Testis (tissue), 3 donors: ENCODE measurements around the gene BLOC1S3. TPM values are rescaled to one million over a fixed set of nuclear protein-coding genes. Genes with fewer than 3 reads are reported as not detected.

Experiments
- DNase-seq: peaks from one replicate; pipeline ENCODE4 v3.0.0-alpha.2; 2019
- H3K27ac ChIP-seq, 2 donors: fragments of 200-600 bp; sonication (generic); one replicate each; pipeline ENCODE4 v1.5.1; 2019
- H3K27me3 ChIP-seq: fragments of 200-600 bp; sonication (generic); one replicate; pipeline ENCODE4 v1.5.1; 2019
- H3K36me3 ChIP-seq: fragments of 200-600 bp; sonication (generic); one replicate; pipeline ENCODE4 v1.5.1; 2017; ENCODE audit warnings: low read depth; ENCODE audit errors: missing control alignments
- H3K4me1 ChIP-seq: fragments of 200-600 bp; sonication (generic); one replicate; pipeline ENCODE4 v1.5.1; 2019
- H3K4me3 ChIP-seq, 2 donors: fragments of 200-600 bp; sonication (generic); one replicate each; pipeline ENCODE4 v1.5.1; 2017 to 2019
- H3K9me3 ChIP-seq: fragments of 200-600 bp; sonication (generic); one replicate; pipeline ENCODE4 v1.5.1; 2017
- POLR2A ChIP-seq: fragments of 450-650 bp; IDR thresholded peaks from one replicate; pipeline ENCODE4 v1.6.1; 2017; ENCODE audit warnings: antibody characterized with exemption, mild to moderate bottlenecking, moderate library complexity
- WGBS, 2 donors: methylation state at CpG; one replicate each; pipeline ENCODE4 v1.1.5; 2018; 5-methylcytosine and 5-hydroxymethylcytosine counted together
- intact Hi-C: fragments of 100-400 bp; cut with DNase I; formaldehyde crosslinking; loops from one replicate; pipeline ENCODE4 v1.15.1; 2023; ENCODE audit warnings: low total_unique reads
- polyA plus RNA-seq: library from polyadenylated mRNA; stranded (reverse); fragments of 350-450 nt; fragmentation: Illumina TruSeq; extraction: RNeasy Lipid Tissue Mini Kit (QIAGEN cat#74804); gene quantifications from one replicate; pipeline ENCODE4 v1.2.3, GENCODE V29; 2014; ENCODE audit warnings: low read depth, low replicate concordance; ENCODE audit not compliant: insufficient read depth
- total RNA-seq, 2 donors: library from RNA; depleted of rRNA; stranded (reverse); fragments of >200 nt; gene quantifications; one replicate each; pipeline ENCODE4 v1.2.3, GENCODE V29; 2016
- TF ChIP-seq, protein P1 (sequence below), 3 experiments: fragments of 450-650 bp in 2 of 3; fragments of 200-600 bp in 1 of 3; sonication (generic) in 1 of 3; IDR thresholded peaks; one replicate each; pipeline ENCODE4 v1.5.1; 2016 to 2019; ENCODE audit warnings: antibody characterized with exemption in 3 of 3, mild to moderate bottlenecking in 2 of 3, moderate library complexity in 1 of 3

BLOC1S3 gene
- total and polyA plus RNA-seq, 3 donors from 2014 or later, result 14.1 to 43.7 (median 38.2) TPM

DNA sequence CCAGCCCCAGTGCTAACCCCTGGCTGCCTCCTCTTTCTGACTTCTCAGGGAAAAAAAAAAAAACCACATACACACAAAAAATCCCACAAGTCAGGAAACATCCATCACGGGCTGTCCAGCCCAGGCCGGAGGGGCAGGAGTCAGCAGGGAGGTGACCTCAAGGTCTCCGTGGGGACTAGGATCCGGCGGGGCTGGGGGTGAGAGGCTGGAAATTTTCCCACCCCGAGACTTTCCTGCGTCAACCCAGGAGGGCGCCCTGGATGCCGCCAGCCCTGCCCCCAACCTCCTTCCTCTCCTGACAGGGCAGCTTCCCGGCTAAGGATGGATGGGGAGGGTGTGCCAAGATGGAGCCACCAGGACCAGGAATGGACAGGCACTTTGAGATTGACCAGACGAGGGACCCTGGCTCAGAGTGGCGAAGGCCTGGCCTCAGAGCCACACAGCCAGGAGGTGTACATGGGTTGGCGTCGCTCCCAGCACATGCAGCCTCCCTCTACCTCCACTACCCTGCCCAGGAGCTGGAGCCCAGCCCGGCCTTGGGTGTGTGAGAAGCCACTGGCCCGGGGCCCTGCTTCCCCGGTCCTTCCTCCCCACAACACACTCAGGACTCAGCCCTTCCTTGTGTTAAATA is 33.3 kb downstream of the BLOC1S3 start:
- no peaks in the 10 kb centered on the region for H3K9me3 ChIP-seq
- H3K4me3 ChIP-seq, result no peak overlapping the region
- no peak for TF ChIP-seq POLR2A
- TF ChIP-seq, protein P1, sequence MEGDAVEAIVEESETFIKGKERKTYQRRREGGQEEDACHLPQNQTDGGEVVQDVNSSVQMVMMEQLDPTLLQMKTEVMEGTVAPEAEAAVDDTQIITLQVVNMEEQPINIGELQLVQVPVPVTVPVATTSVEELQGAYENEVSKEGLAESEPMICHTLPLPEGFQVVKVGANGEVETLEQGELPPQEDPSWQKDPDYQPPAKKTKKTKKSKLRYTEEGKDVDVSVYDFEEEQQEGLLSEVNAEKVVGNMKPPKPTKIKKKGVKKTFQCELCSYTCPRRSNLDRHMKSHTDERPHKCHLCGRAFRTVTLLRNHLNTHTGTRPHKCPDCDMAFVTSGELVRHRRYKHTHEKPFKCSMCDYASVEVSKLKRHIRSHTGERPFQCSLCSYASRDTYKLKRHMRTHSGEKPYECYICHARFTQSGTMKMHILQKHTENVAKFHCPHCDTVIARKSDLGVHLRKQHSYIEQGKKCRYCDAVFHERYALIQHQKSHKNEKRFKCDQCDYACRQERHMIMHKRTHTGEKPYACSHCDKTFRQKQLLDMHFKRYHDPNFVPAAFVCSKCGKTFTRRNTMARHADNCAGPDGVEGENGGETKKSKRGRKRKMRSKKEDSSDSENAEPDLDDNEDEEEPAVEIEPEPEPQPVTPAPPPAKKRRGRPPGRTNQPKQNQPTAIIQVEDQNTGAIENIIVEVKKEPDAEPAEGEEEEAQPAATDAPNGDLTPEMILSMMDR (IDR thresholded peaks at IDR 0.05), result no peak
- DNase-seq, result peak; percentile 69
- H3K27me3 ChIP-seq, result no peaks in the 10 kb centered on the region
- peaks cover 18% of the 10 kb centered on the region for H3K4me1 ChIP-seq
- H3K27ac ChIP-seq, result peak overlapping the region in 1 of 2 donors; percentile 50
- intact Hi-C loops, result no loop called here
- WGBS, 2 donors, result 44 to 45% methylated on average over 13 to 17 of the region's 17 CpGs
- no peaks in the 10 kb centered on the region for H3K36me3 ChIP-seq

DNA sequence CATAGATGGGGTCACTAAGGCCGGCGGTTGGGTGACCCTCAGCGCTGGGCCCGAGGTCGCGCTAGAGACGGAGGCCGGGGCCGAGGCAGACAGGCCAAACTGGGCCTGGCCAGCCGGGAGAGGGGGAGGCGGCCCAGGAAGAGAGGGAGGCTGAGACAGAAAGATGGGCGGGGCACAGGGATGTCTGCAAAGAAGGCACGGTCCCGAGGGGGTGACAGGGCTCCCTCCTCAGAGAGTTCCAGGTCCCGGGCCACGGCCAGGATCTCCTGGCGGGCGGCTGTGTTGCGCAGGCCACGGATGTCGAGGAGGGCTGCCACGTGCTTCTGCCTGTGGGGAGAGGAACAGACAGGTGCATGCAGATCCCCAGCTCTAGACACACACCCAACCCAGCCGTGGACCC is 34.4 kb downstream of the BLOC1S3 start:
- WGBS, 2 donors, result 72 to 79% methylated on average over 23 of the region's 23 CpGs
- intact Hi-C loops, result no loop called here
- no peak for TF ChIP-seq POLR2A
- TF ChIP-seq, protein P1 (IDR thresholded peaks at IDR 0.05), result no peak
- Histone ChIP-seq H3K27ac (peak overlapping the region in 1 of 2 donors; percentile 50), H3K36me3 (no peaks in the 10 kb centered on the region), H3K4me1 (peaks cover 18% of the 10 kb centered on the region), H3K4me3 (no peak overlapping the region), H3K9me3 (no peaks in the 10 kb centered on the region), H3K27me3 (no peaks in the 10 kb centered on the region)
- no peak for DNase-seq

DNA sequence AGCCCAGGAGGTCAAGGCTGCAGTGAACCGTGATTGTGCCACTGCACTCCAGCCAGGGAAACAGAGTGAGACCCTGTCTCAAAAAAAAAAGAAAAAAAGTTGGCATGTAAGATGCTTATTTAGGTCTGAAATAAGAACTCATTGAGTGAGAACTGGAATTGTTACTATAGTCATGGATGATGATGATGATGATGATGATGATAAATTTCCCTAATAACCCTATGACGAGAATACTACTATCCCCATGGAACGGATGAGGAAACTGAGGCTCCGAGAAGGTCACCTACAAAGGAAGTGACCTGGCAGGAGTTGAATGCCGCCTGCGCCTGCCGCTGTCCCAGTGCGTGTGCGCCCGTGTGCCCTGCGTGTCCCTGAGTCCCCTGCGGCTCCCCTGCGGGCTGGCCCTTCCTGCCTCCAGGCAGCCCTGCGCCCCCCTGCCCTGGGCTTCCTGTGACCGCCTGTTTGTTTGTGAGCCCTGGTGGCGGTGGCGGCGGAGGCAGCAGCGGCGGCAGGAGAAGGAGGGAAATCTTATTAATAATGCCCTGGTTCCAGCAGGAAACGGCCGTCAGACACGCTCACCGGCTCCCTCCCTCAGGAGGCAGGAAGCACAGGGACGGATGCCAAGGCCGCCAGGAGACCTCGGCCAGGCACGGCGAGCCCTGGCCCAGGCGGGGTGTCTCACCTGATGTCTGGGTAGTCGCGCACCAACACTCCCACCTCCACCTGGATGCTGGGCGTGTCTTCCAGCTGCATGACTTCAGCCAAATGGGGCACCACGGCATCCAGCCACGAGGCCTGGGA is 37.0 kb downstream of the BLOC1S3 start:
- no peak for TF ChIP-seq POLR2A
- TF ChIP-seq, protein P1 (IDR thresholded peaks at IDR 0.05), result no peak
- no peaks in the 10 kb centered on the region for H3K27me3 ChIP-seq
- no peak overlapping the region for H3K4me3 ChIP-seq
- no peaks in the 10 kb centered on the region for H3K9me3 ChIP-seq
- H3K27ac ChIP-seq, result peak overlapping the region in 1 of 2 donors; percentile 33
- peaks cover 18% of the 10 kb centered on the region for H3K4me1 ChIP-seq
- intact Hi-C loops, result no loop called here
- DNase-seq, result peak; percentile 29
- WGBS, 2 donors, result 49 to 62% methylated on average over 26 to 35 of the region's 35 CpGs
- no peaks in the 10 kb centered on the region for H3K36me3 ChIP-seq

DNA sequence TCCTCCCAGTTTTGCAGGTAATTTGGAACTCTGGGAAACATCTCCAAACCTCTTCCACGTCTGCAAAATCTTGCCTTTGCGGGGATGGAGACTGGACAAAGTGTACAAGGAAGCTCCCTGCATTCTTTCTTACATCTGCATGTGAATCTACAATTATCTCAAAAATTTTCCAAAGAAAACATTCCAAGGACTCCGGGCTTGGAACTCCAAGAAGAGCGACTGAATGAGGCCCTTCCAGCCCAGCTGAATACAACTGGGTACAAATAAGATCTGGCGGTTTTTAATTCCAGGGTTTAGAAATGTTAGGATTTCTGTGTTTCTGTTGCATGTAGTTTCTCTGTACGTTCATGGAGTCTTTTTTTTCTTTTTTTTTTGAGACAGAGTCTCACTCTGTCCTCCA is 38.1 kb downstream of the BLOC1S3 start:
- WGBS, 2 donors, result 29 to 32% methylated on average over 6 of the region's 6 CpGs

More for the DNA sequence above, 38.1 kb downstream of the BLOC1S3 start:
- intact Hi-C loops, result no loop called here
- Histone ChIP-seq H3K4me3 (no peak overlapping the region), H3K36me3 (no peaks in the 10 kb centered on the region), H3K27me3 (no peaks in the 10 kb centered on the region), H3K27ac (peak overlapping the region in 1 of 2 donors; percentile 37), H3K9me3 (no peaks in the 10 kb centered on the region), H3K4me1 (peaks cover 18% of the 10 kb centered on the region)
- TF ChIP-seq, protein P1 (IDR thresholded peaks at IDR 0.05), result no peak
- TF ChIP-seq POLR2A, result no peak
- DNase-seq, result no peak
